ENCODE measurements around the gene VPS50.

The VPS50 gene

GRCh38 chr7:93226310-93226709 lies 5.9 kb upstream of the VPS50 start, which contains the start of gene HEPACAM2:
Gene HEPACAM2 (minus strand): TSS chr7:93226469.
- TF ChIP-seq CTCF (IDR thresholded peaks at IDR 0.05; ENCODE audit: extremely low read depth, missing control alignments) = no peak
- DNase-seq (ENCODE audit: low spot score) = no peak

- peak; percentile 36 for DNase-seq (ENCODE audit: low spot score)
- peak; percentile 56 for TF ChIP-seq CTCF (IDR thresholded peaks at IDR 0.05; ENCODE audit: extremely low read depth, missing control alignments)
Measured at GRCh38 chr7:93228302-93228701, 3.9 kb upstream of the VPS50 start.

DNA sequence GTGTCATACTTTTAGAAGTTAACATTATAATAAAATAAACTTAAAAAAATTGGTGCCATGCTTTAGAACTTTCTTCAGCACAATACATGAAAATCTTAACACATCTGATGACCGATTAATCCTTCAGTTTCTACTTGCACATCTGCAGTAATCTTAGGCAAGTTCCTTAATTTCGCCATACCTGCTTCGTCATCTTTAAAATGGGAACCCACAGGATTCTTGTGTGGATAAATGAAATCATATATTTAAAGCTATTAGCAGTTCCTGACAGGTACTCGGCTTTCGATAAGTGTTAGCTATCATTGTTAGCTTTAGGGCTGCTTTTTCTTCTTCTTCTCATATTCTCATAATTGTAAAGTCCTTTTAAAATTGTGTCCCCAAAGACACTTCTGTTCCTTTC lies 907 bp upstream of the VPS50 start:
- no peak for TF ChIP-seq CTCF (IDR thresholded peaks at IDR 0.05; ENCODE audit: extremely low read depth, missing control alignments)
- DNase-seq (ENCODE audit: low spot score) = no peak

- no peak for DNase-seq (ENCODE audit: low spot score)
- no peak for TF ChIP-seq CTCF (IDR thresholded peaks at IDR 0.05; ENCODE audit: extremely low read depth, missing control alignments)
Measured at GRCh38 chr7:93232673-93233018, 480 bp downstream of the VPS50 start.

DNA sequence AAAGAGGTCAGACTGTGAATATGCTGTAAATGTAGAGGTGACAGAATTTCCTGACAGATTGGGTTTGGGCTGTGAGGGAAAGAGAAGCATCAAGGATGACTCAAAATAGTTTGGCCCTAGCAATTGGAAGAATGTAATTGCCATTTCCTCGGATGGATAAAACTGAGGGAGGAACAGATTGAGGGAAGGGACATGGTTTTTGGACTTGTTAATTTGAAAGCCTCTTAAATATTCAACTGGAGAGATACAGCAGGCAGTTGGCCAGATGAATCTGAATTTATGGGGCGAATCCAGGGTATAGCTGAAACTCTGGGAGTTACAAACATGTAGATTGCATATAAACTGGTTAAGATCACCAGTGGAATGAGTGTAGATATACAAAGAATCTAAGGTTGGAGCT lies 3.4 kb downstream of the VPS50 start:
- DNase-seq (ENCODE audit: low spot score) = no peak

DNA sequence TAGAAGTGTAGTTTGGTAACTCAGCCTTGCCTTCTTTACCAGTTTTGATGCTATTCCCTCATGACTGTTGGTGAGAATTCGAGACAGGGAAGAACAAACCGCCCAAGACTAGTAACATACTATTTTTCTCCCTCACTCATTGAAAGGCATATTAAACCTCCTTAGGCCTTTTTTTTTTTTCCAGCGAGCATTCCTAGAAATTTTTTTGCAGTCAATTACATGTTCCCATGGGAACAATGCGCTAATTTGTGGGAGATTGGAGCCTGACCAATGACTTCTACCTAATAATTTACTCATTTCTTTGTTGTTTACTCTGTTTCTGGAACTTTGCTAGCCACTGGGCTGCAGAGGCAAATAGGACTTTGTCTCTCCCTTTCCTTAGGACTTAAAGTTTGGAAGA lies 6.0 kb downstream of the VPS50 start:
- no peak for TF ChIP-seq CTCF (IDR thresholded peaks at IDR 0.05; ENCODE audit: extremely low read depth, missing control alignments)
- no peak for DNase-seq (ENCODE audit: low spot score)

More for the DNA sequence above, 3.4 kb downstream of the VPS50 start:
- TF ChIP-seq CTCF (IDR thresholded peaks at IDR 0.05; ENCODE audit: extremely low read depth, missing control alignments) = no peak

GRCh38 chr7:93238748-93239147 lies 6.6 kb downstream of the VPS50 start:
- DNase-seq (ENCODE audit: low spot score) = no peak
- TF ChIP-seq CTCF (IDR thresholded peaks at IDR 0.05; ENCODE audit: extremely low read depth, missing control alignments) = no peak
